NCI-H446 (cell line): Measurements from ENCODE around the gene C1QL1.
"Not testable (repeated sequence)": the region's sequence is repeated elsewhere in the genome, so short reads cannot be mapped to it uniquely, and the experiment has no call there.

Experiments
- DNase-seq, 2 experiments: peaks; one replicate each; lab custom pipeline; 2025; lab: John Stamatoyannopoulos, UW

Gene C1QL1

GRCh38 chr17:44961921-44962350 lies 6.2 kb downstream of the C1QL1 start:
- peak in 1 of 2 experiments; percentile 28 for DNase-seq

GRCh38 chr17:44960691-44961090 lies 7.4 kb downstream of the C1QL1 start:
- no peak for DNase-seq

GRCh38 chr17:44959821-44960531 lies 8.1 kb downstream of the C1QL1 start:
- DNase-seq = no peak

- no peak for DNase-seq
Measured at GRCh38 chr17:44956998-44957981, 10.8 kb downstream of the C1QL1 start.

GRCh38 chr17:44955674-44956425 lies 12.3 kb downstream of the C1QL1 start:
- DNase-seq = no peak

GRCh38 chr17:44952946-44953475 lies 15.1 kb downstream of the C1QL1 start:
- DNase-seq = no peak

- DNase-seq = no peak
Measured at GRCh38 chr17:44948315-44948795, 19.7 kb downstream of the C1QL1 start.

- DNase-seq = peak; percentile 94 to 95
Measured at GRCh38 chr17:44947461-44948314, 20.4 kb downstream of the C1QL1 start, which contains the start of gene KIF18B. KIF18B (minus strand) TSS chr17:44947773; CDS start chr17:44936344, 11,429 bp downstream.

- DNase-seq = not testable (repeated sequence)
Measured at GRCh38 chr17:44945652-44946051, 22.5 kb downstream of the C1QL1 start.

GRCh38 chr17:44942456-44942855 lies 25.6 kb downstream of the C1QL1 start:
- peak in 1 of 2 experiments; percentile 68 for DNase-seq

- peak in 1 of 2 experiments; percentile 29 for DNase-seq
Measured at GRCh38 chr17:44941712-44942331, 26.3 kb downstream of the C1QL1 start.

- DNase-seq = no peak
Measured at GRCh38 chr17:44940768-44941167, 27.3 kb downstream of the C1QL1 start.

- DNase-seq = no peak
Measured at GRCh38 chr17:44940317-44940716, 27.8 kb downstream of the C1QL1 start.

GRCh38 chr17:44935116-44935515 lies 33.0 kb downstream of the C1QL1 start:
- DNase-seq = no peak

GRCh38 chr17:44934745-44935105 lies 33.4 kb downstream of the C1QL1 start:
- DNase-seq = no peak

GRCh38 chr17:44933824-44934744 lies 34.0 kb downstream of the C1QL1 start:
- no peak for DNase-seq

GRCh38 chr17:44932787-44933097 lies 35.4 kb downstream of the C1QL1 start:
- no peak for DNase-seq

GRCh38 chr17:44932096-44932786 lies 35.9 kb downstream of the C1QL1 start:
- no peak for DNase-seq

- DNase-seq = no peak
Measured at GRCh38 chr17:44931376-44931775, 36.7 kb downstream of the C1QL1 start.
